Kidney (tissue), 14 donors: ENCODE measurements around the gene PLPP6. TPM values are rescaled to one million over a fixed set of nuclear protein-coding genes. Genes with fewer than 3 reads are reported as not detected.
A peak's percentile ranks its signal among the peaks of the same experiment; 100 is the strongest.

Experiments used
- DNase-seq, 5 donors: peaks; one replicate each; pipeline ENCODE4 v3.0.0-alpha.2; 2013 to 2020
- FAIRE-seq: peaks from 2 replicates; lab custom pipeline; 2012; peaks lifted over from hg19 to GRCh38; lab: Jason Lieb, UNC
- H3K27ac ChIP-seq, 2 donors: one replicate each; pipeline ENCODE4 v1.7.0; 2013; ENCODE audit warnings: low read depth in 2 of 2, low read length in 2 of 2, inconsistent platforms in 1 of 2
- H3K27me3 ChIP-seq: one replicate; pipeline ENCODE4 v1.7.1; 2013; ENCODE audit warnings: low read length, inconsistent platforms; ENCODE audit not compliant: control insufficient read depth, insufficient read depth
- H3K36me3 ChIP-seq, 3 donors: one replicate each; pipeline versions ENCODE4 v1.7.0 to v1.7.1; 2013; ENCODE audit warnings: low read length in 3 of 3, control low read depth in 1 of 3, inconsistent platforms in 1 of 3; ENCODE audit not compliant: insufficient read depth in 3 of 3, control insufficient read depth in 2 of 3
- H3K4me1 ChIP-seq, 3 donors: one replicate each; pipeline versions ENCODE4 v1.7.0 to v1.7.1; 2013; ENCODE audit warnings: low read length in 3 of 3, inconsistent platforms in 1 of 3, low read depth in 1 of 3; ENCODE audit not compliant: control insufficient read depth in 2 of 3, insufficient read depth in 2 of 3
- H3K4me3 ChIP-seq, 3 donors: one replicate each; pipeline versions ENCODE4 v1.7.0 to v1.8.1; 2013; ENCODE audit warnings: low read length in 3 of 3, control low read depth in 1 of 3, inconsistent platforms in 1 of 3
- H3K9ac ChIP-seq, 3 donors: one replicate each; pipeline versions ENCODE4 v1.7.0 to v1.7.1; 2013; ENCODE audit warnings: low read length in 3 of 3, control low read depth in 1 of 3, inconsistent platforms in 1 of 3
- H3K9me3 ChIP-seq, 3 donors: one replicate each; pipeline versions ENCODE4 v1.7.0 to v1.7.1; 2013; ENCODE audit warnings: low read length in 3 of 3, control low read depth in 1 of 3, inconsistent platforms in 1 of 3; ENCODE audit not compliant: control insufficient read depth in 2 of 3, insufficient read depth in 1 of 3
- CTCF ChIP-seq: IDR thresholded peaks from 3 replicates; pipeline ENCODE4 v1.5.1; 2012; ENCODE audit warnings: mild to moderate bottlenecking, moderate library complexity, borderline replicate concordance; ENCODE audit not compliant: insufficient read depth; ENCODE audit errors: extremely low read depth
- intact Hi-C: fragments of 100-400 bp; cut with DNase I; formaldehyde crosslinking; loops from one replicate; pipeline ENCODE4 v1.11.1; 2022
- polyA plus RNA-seq: library from polyadenylated mRNA; stranded (reverse); fragments of 350-450 nt; fragmentation: Illumina TruSeq; extraction: RNeasy Lipid Tissue Mini Kit (QIAGEN cat#74804); gene quantifications from one replicate; pipeline ENCODE4 v1.2.3, GENCODE V29; 2014; ENCODE audit warnings: low read depth, low replicate concordance; ENCODE audit not compliant: insufficient read depth
- total RNA-seq: library from RNA; stranded (reverse); fragmentation: NEBNext Ultra II Directional; extraction: Animal tissue kit (Norgen Biotek cat#: 25700); gene quantifications from one replicate; pipeline ENCODE4 v1.2.1, GENCODE V29; 2021
- donor health status: control.
- donor health status: control.
- donor health status: control.
- donor health status: control.
- donor health status: control.
- donor health status: DM: yes; HTN: yes; CAD: no.
- donor health status: Normal renal cell carcinoma (clear cell type).

Gene PLPP6
- total and polyA plus RNA-seq, 2 donors from 2014 or later: 6.7 to 9.0 TPM

- Histone ChIP-seq H3K36me3 (no peaks in the 10 kb centered on the region), H3K4me3 (no peak overlapping the region), H3K9ac (no peak overlapping the region), H3K4me1 (peaks cover 3 to 17% (median 8%) of the 10 kb centered on the region in 3 donors), H3K9me3 (no peaks in the 10 kb centered on the region), H3K27me3 (no peaks in the 10 kb centered on the region), H3K27ac (no peak overlapping the region)
- no peak for TF ChIP-seq CTCF
- DNase-seq (no peak), FAIRE-seq (no peak)
- intact Hi-C loops: no loop called here
Observed at GRCh38 chr9:4661165-4661564, 929 bp upstream of the PLPP6 start.

GRCh38 chr9:4661611-4662010 lies 483 bp upstream of the PLPP6 start:
- DNase-seq: no peak
- H3K27me3 ChIP-seq: no peaks in the 10 kb centered on the region
- H3K9ac ChIP-seq: peak overlapping the region; percentile 39 to 66 (median 42)
- no peak overlapping the region for H3K27ac ChIP-seq
- no peaks in the 10 kb centered on the region for H3K36me3 ChIP-seq
- no peak for TF ChIP-seq CTCF
- FAIRE-seq: no peak
- peak overlapping the region; percentile 74 to 84 (median 75) for H3K4me3 ChIP-seq
- H3K4me1 ChIP-seq: peaks cover 3 to 17% (median 8%) of the 10 kb centered on the region in 3 donors
- H3K9me3 ChIP-seq: no peaks in the 10 kb centered on the region
- intact Hi-C loops: no loop called here

- TF ChIP-seq CTCF: no peak
- FAIRE-seq: no peak
- H3K27me3 ChIP-seq: no peaks in the 10 kb centered on the region
- peak overlapping the region in 1 of 2 donors; percentile 79 for H3K27ac ChIP-seq
- H3K4me3 ChIP-seq: peak overlapping the region; percentile 38 to 84 (median 74)
- H3K9ac ChIP-seq: peak overlapping the region in 2 of 3 donors; percentile 14 to 42
- no peaks in the 10 kb centered on the region for H3K9me3 ChIP-seq
- peaks cover 3 to 17% (median 13%) of the 10 kb centered on the region in 3 donors for H3K4me1 ChIP-seq
- H3K36me3 ChIP-seq: no peaks in the 10 kb centered on the region
- intact Hi-C loops: no loop called here
- no peak for DNase-seq
Observed at GRCh38 chr9:4662989-4663792, 1.1 kb downstream of the PLPP6 start.
